Activated T-helper 1 cell treated with anti-CD3 and anti-CD28 coated beads, Interleukin-2, amount 50 U/mL, for 16 hours (primary cell): ENCODE measurements around the gene SLC51B.
"Not testable (repeated sequence)": the region's sequence is repeated elsewhere in the genome, so short reads cannot be mapped to it uniquely, and the experiment has no call there.

Experiments
- DNase-seq, 2 donors: peaks; one replicate each; pipeline ENCODE4 v3.0.0-alpha.2; 2020; ENCODE audit warnings: low read depth in 1 of 2, low spot score in 1 of 2

Gene SLC51B

DNA sequence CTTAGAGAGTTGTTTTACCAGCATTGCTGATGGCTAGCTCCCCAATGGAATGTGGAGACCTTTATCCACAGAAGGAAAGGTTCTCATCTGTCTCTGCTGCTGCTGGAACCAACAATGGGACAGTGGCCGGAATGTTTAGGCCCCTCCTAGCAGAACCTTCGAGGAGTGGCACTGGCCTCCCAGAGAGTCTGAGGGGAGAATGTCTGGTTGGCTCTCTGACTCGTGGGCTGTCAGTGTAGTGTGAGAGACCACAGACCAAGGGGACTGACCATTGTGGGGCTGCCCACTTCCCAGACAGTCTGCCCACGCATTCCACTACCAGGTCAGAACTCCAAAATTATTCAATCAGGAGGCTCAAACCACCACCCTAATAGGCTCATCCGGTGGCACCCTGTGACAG, 17.5 kb downstream of the SLC51B start:
- no peak for DNase-seq

DNA sequence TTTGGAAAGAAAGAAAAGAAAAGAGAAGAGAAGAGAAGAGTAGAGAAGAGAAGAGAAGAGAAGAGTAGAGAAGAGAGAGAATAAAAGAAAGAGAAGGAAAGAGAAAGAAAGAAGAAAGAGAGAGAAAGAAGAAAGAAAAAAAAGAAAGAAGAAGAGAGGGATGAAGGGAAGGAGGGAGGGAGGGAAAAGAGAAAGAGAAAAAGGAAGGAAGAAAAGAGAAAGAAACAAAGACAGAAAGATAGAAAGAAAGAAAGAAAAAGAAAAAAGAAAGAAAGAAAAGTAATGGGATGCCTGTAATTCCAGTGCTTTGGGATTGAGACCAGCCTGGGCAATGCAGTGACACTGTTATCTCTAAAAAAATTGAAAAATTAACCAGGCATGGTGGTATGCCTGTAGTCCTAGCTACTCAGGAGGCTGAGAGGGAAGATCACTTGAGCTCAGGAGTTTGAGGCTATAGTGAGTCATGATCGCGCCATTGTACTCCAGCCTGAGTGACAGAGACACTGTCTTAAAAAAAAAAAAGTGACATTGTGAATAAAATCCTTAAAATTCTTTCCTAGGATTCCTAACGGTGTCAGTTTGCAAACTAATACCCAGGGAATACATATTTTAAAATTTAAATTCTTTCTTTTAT, 20.9 kb downstream of the SLC51B start:
- DNase-seq, result no peak

- no peak for DNase-seq
Measured at GRCh38 chr15:65066635-65067316, 21.6 kb downstream of the SLC51B start.

DNA sequence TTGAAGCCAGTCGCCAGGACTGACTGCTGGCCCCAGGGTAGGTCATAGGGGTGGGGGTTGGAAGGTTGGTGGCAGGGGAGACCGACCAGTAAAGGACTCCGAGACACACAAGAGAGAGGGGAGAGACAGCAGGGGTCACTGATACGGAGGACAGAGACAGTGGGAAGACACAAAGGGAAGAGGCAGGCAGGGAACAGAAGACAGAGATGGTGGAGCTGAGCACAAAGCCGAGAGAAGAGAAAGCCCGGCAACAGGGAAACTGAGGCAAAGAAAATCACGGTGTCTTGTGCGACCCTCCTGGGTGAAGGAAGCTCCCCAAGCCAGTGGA, 22.1 kb downstream of the SLC51B start:
- DNase-seq, result no peak

GRCh38 chr15:65067645-65068402, 22.6 kb downstream of the SLC51B start, which contains the start of gene RASL12:
TSS of gene RASL12 (minus strand) at chr15:65067991. CDS start at chr15:65067835, 156 bp downstream.
- DNase-seq, result no peak

GRCh38 chr15:65068403-65068788, 23.2 kb downstream of the SLC51B start:
- DNase-seq, result no peak

DNA sequence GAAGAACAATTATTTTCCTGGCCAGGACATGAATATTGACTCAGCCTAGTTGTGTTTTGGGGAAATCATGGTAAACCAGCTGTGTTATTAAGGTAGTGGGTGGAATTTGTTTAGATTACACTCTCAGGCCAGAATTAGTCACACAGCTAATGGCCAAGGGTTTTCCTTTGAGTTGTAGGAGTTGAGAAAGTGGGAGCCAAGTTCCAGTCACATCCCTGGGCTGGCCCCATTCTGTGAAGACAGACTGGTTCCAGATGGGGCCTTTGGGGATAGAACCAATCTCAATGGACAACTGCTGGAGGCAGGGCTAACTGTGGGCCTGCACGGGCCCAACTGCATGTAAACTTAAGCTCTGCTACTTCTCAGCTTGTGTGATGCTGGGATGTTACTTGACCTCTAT, 24.0 kb downstream of the SLC51B start:
- no peak for DNase-seq

DNA sequence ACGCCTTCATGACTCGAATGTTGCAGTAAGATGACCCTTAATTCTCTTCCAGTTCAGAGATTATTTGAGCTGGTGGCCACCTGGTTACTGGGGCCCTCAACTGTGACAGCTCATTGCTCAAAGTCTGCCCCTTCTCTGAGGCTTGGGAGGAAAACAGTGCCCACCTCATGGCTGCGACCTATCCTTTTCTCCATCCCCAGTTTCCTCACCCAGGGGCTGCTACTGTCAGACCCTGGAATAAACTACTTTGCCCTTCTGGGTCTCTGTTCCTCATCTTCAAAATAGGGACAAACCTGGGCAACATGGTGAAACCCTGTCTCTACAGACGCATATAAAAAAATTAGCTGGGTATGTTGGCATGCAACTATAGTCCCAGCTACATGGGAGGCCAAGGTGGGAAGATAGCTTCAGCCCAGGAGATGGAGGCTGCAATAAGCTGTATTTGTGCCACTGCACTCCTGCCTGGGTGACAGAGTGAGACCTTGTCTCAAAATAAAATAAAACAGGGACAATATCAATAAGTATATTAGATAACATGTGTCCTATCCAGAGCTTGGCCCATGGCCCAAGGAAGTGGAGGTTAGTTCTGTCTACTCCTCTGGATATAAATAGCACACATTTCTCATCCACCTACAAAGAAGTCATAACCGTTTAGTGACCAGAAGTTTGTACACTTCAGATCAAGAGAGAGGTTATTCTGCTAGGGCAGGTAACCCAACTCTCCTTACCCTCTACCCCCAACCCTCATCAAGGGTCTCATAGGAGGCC, 24.8 kb downstream of the SLC51B start:
- no peak for DNase-seq

GRCh38 chr15:65071381-65071811, 26.2 kb downstream of the SLC51B start:
- no peak for DNase-seq

DNA sequence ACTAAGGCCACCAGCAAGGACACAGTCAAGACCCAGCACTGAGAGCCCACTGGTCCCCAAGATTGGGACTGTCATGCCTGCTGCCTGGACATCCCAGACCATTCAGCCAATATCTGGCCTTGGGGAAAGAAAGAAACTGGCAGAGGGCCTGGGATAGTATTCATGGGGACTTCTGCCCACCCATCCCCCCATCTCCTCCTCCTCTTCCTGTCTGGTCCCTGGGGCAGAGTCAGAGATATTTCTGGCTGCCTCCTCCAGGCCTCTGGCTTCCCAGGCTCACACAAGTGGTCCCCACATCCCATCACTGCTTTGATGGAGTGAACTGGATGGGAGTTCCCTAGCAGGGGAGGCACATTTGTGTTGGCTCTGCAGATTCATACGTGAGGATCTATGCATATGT, 26.8 kb downstream of the SLC51B start:
- no peak for DNase-seq

DNA sequence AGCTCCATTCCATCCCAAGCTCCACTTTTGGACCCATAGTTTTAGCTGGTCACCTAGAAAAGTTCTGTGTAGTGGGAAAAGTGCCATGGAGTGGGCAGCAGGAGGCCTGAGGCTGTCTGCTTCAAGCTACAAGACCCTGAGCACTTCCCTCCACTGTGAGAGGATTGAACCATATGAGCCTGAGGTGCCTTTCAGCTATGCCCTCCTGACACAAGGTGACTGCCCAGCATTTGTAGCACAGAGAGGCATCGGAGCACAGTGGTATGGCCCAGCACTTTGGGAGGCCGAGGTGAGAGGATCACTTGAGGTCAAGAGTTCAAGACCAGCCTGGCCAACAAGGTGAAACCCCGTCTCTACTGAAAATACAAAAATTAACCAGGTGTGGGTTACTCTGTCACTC, 27.4 kb downstream of the SLC51B start:
- DNase-seq, result no peak

GRCh38 chr15:65074946-65075345, 29.8 kb downstream of the SLC51B start:
- not testable (repeated sequence) for DNase-seq

DNA sequence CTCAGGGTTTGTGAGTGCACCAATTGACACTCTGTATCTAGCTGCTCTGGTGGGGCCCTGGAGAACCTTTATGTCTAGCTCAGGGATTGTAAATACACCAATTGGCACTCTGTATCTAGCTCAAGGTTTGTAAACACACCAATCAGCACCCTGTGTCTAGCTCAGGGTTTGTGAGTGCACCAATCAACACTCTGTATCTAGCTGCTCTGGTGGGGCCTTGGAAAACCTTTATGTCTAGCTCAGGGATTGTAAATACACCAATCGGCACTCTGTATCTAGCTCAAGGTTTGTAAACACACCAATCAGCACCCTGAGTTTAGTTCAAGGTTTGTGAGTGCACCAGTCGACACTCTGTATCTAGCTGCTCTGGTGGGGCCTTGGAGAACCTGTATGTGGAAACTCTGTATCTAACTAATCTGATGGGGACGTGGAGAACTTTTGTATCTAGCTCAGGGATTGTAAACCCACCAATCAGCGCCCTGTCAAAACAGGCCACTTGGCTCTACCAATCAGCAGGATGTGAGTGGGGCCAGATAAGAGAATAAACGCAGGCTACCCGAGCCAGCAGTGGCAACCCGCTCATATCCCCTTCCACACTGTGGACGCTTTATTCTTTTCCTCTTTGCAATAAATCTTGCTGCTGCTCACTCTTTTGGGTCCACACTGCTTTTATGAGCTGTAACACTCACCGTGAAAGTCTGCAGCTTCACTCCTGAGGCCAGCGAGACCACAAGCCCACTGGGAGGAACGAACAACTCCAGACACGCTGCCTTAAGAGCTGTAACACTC, 30.6 kb downstream of the SLC51B start:
- not testable (repeated sequence) for DNase-seq

GRCh38 chr15:65076486-65077290, 31.5 kb downstream of the SLC51B start, which contains the start of gene KBTBD13:
TSS of gene KBTBD13 (plus strand) at chr15:65076746. CDS start at chr15:65076816, 70 bp downstream.
- DNase-seq, result no peak

DNA sequence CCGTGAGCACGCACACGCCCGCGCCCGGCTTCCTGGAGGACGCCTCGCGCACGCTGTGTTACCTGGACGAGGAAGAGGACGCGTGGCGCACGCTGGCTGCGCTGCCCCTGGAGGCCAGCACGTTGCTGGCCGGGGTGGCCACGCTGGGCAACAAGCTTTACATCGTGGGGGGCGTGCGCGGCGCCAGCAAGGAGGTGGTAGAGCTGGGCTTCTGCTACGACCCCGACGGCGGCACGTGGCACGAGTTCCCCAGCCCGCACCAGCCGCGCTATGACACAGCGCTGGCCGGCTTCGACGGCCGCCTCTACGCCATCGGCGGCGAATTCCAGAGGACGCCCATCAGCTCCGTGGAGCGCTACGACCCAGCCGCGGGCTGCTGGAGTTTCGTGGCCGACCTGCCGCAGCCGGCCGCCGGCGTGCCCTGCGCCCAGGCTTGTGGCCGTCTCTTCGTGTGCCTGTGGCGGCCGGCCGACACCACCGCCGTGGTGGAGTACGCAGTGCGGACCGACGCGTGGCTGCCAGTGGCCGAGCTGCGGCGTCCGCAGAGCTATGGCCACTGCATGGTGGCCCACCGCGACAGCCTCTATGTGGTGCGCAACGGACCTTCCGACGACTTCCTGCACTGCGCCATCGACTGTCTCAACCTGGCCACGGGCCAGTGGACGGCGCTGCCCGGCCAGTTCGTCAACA, 32.2 kb downstream of the SLC51B start:
- no peak for DNase-seq

DNA sequence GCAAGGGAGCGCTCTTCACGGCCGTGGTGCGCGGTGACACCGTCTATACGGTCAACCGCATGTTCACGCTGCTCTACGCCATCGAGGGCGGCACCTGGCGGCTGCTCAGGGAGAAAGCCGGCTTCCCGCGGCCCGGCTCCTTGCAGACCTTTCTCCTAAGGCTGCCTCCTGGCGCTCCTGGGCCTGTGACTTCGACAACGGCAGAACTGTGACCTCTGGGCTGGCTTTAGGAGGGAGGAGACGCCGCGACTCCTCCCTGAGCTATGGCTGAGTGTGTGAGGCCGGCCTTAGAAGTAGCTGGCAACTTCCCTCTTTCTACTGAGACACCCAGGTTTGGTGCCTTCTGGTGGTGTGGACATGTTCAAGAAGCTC, 32.8 kb downstream of the SLC51B start:
- peak in 1 of 2 donors; percentile 18 for DNase-seq

DNA sequence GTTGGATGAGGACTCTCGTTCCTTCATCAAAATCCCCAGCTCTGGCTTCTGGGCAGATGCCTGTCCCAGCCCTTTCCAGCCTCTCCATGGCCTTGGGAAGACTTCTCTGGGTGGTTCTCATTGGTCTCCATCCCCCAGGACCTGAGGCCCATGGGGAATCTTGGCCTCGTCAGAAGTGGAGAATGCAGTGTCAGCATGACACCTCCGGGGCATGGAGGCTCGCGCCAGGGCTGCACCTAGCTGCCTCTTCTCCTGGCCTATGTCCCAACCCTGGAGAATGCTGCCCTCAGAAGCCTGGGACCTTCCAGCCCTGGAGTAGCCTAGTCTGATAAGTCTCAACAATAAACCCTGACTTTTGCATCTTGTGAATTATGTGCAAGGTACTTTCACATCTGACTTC, 34.4 kb downstream of the SLC51B start:
- DNase-seq, result no peak

GRCh38 chr15:65081270-65081669, 36.1 kb downstream of the SLC51B start:
- DNase-seq, result no peak

DNA sequence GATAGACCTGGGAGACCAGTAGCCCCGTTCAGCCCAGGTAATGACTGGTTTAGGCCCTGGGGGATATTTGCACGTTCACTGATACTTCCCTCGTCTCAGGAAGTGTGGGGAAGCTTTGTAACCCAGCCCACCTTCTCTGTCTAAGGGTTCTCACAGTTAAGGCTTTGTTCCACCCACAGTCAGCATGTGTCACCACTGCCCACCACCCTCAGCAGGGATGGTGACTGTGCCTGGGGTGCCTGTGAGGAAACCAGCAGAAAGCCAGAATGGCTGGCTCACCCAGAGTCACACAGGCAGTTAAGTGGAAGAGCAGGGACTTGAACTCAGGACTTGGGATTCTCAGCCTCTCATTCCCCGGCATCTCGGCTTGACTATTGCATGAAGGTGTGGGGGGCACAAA, 36.6 kb downstream of the SLC51B start:
- DNase-seq, result no peak
